Adrenal gland (tissue), 19 donors: Measurements from ENCODE around the gene DIP2A. TPM values are rescaled to one million over a fixed set of nuclear protein-coding genes. Genes with fewer than 3 reads are reported as not detected.

ENCODE experiments used
- DNase-seq, 7 donors: peaks; one replicate each; pipeline ENCODE4 v3.0.0-alpha.2; 2019 to 2020
- H3K27ac ChIP-seq, 5 donors: fragments of 200-600 bp; sonication (generic) in 4 of 5; 1 replicate in 3 of 5; 2 replicates in 2 of 5; pipeline versions ENCODE4 v1.5.1 to v1.8.0; 2016 to 2020; ENCODE audit warnings: mild to moderate bottlenecking in 1 of 5
- H3K27me3 ChIP-seq: fragments of 200-600 bp; 2 replicates; pipeline ENCODE4 v1.8.0; 2021
- H3K36me3 ChIP-seq, 2 donors: fragments of 200-600 bp; replicated peaks in 1 of 2; 1 replicate in 1 of 2; 2 replicates in 1 of 2; pipeline versions ENCODE4 v1.5.1 to v1.8.0; 2018 to 2022
- H3K4me1 ChIP-seq, 2 donors: fragments of 200-600 bp; replicated peaks in 1 of 2; 1 replicate in 1 of 2; 2 replicates in 1 of 2; pipeline versions ENCODE4 v1.5.1 to v1.8.0; 2018 to 2021
- H3K4me3 ChIP-seq, 4 donors: fragments of 200-600 bp; sonication (generic) in 3 of 4; one replicate each; pipeline ENCODE4 v1.5.1; 2016 to 2018
- H3K9me3 ChIP-seq, 3 donors: fragments of 200-600 bp; sonication (generic) in 1 of 3; replicated peaks in 1 of 3; 1 replicate in 2 of 3; 2 replicates in 1 of 3; pipeline versions ENCODE4 v1.5.1 to v1.8.0; 2016 to 2021
- POLR2A ChIP-seq, 2 donors: fragments of 450-650 bp; IDR thresholded peaks; one replicate each; pipeline ENCODE4 v1.6.1; 2017; ENCODE audit warnings: antibody characterized with exemption in 2 of 2, mild to moderate bottlenecking in 2 of 2, moderate library complexity in 1 of 2
- WGBS, 4 donors: extraction: QIAGEN DNeasy Blood & Tissue Kit in 2 of 4; methylation state at CpG; one replicate each; pipeline versions ENCODE4 v1.1.5 to v1.1.7; 2013 to 2017; 5-methylcytosine and 5-hydroxymethylcytosine counted together
- intact Hi-C, 2 donors: fragments of 100-400 bp; cut with DNase I; formaldehyde crosslinking; loops; one replicate each; pipeline versions ENCODE4 v1.14.1 to v1.15.0; 2022 to 2023
- long read RNA-seq, 10 donors: library from polyadenylated mRNA in 3 of 10; unstranded in 2 of 10; stranded (forward) in 1 of 10; transcript quantifications; one replicate each; pipeline ENCODE4 v2.0.0 and lab custom pipeline, GENCODE V29; 2021 to 2026
- polyA plus RNA-seq, 3 donors: library from polyadenylated mRNA; stranded (reverse); fragments of 200-250 nt in 2 of 3; fragments of 350-450 nt in 1 of 3; fragmentation: Illumina TruSeq in 1 of 3; extraction: RNeasy Lipid Tissue Mini Kit (QIAGEN cat#74804) in 1 of 3; gene quantifications; one replicate each; pipeline ENCODE4 v1.2.3, GENCODE V29; 2013 to 2014
- total RNA-seq, 9 donors: library from RNA; depleted of rRNA in 4 of 9; stranded (reverse); fragments of >200 nt in 4 of 9; fragments of 120-200 nt in 1 of 9; fragmentation: NEBNext Ultra II Directional in 1 of 9; extraction: Animal tissue kit (Norgen Biotek cat#: 25700) in 1 of 9; gene quantifications; one replicate each; pipeline versions ENCODE4 v1.1.0 to v1.2.4, GENCODE V29; 2013 to 2023
- TF ChIP-seq, protein P1 (sequence below), 6 experiments: fragments of 450-650 bp in 4 of 6; fragments of 200-600 bp in 2 of 6; sonication (generic) in 1 of 6; IDR thresholded peaks; 1 replicate in 5 of 6; 2 replicates in 1 of 6; pipeline versions ENCODE4 v1.5.1 to v1.8.0; 2016 to 2021; ENCODE audit warnings: antibody characterized with exemption in 6 of 6, mild to moderate bottlenecking in 2 of 6, moderate library complexity in 1 of 6
- donor health status: healthy with polysubstance abuse.
- donor health status: Bipolar disorder and iron deficiency.
- donor health status: DM: yes; HTN: yes; CAD: no.
- donor health status: DM: no; HTN: no; CAD: no.
- donor health status: DM: no; HTN: no; CAD: no.
- donor health status: DM: yes; HTN: yes; CAD: no.

DIP2A gene, protein sequence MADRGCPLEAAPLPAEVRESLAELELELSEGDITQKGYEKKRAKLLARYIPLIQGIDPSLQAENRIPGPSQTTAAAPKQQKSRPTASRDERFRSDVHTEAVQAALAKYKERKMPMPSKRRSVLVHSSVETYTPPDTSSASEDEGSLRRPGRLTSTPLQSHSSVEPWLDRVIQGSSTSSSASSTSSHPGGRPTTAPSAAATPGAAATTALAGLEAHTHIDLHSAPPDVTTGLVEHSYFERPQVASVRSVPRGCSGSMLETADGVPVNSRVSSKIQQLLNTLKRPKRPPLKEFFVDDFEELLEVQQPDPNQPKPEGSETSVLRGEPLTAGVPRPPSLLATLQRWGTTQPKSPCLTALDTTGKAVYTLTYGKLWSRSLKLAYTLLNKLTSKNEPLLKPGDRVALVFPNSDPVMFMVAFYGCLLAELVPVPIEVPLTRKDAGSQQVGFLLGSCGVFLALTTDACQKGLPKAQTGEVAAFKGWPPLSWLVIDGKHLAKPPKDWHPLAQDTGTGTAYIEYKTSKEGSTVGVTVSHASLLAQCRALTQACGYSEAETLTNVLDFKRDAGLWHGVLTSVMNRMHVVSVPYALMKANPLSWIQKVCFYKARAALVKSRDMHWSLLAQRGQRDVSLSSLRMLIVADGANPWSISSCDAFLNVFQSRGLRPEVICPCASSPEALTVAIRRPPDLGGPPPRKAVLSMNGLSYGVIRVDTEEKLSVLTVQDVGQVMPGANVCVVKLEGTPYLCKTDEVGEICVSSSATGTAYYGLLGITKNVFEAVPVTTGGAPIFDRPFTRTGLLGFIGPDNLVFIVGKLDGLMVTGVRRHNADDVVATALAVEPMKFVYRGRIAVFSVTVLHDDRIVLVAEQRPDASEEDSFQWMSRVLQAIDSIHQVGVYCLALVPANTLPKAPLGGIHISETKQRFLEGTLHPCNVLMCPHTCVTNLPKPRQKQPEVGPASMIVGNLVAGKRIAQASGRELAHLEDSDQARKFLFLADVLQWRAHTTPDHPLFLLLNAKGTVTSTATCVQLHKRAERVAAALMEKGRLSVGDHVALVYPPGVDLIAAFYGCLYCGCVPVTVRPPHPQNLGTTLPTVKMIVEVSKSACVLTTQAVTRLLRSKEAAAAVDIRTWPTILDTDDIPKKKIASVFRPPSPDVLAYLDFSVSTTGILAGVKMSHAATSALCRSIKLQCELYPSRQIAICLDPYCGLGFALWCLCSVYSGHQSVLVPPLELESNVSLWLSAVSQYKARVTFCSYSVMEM (N-terminal part only)
- total RNA-seq (10 to 100 TPM; 22.0 to 60.3 (median 35.1) TPM), polyA plus RNA-seq (10 to 100 TPM; 26.2 to 61.7 (median 45.5) TPM)
- long read RNA-seq, donor 1: 0 reads
- long read RNA-seq, donor 2, partial matches to known transcripts: 0 of 1 reads
- long read RNA-seq, donor 2, other reads (novel, unspliced or antisense): 0 of 1 reads
- long read RNA-seq, donor 3: 0 reads
- long read RNA-seq, donor 4, partial matches to known transcripts: 2 of 5 reads
- long read RNA-seq, donor 4, other reads (novel, unspliced or antisense): 2 of 5 reads
- long read RNA-seq, donor 5, full-length matches to known transcripts: 13 of 39 reads
- long read RNA-seq, donor 5, partial matches to known transcripts: 15 of 39 reads
- long read RNA-seq, donor 5, other reads (novel, unspliced or antisense): 11 of 39 reads
- long read RNA-seq, donor 6, partial matches to known transcripts: 2 of 4 reads
- long read RNA-seq, donor 6, other reads (novel, unspliced or antisense): 2 of 4 reads
- long read RNA-seq, donor 7, full-length matches to known transcripts: 1 of 1 reads
- long read RNA-seq, donor 7, partial matches to known transcripts: 0 of 1 reads
- long read RNA-seq, donor 7, other reads (novel, unspliced or antisense): 0 of 1 reads
- long read RNA-seq, donor 8: 0 reads
- long read RNA-seq, donor 9: 0 reads
- long read RNA-seq, donor 10, partial matches to known transcripts: 6 of 6 reads
- long read RNA-seq, donor 10, other reads (novel, unspliced or antisense): 0 of 6 reads

DNA sequence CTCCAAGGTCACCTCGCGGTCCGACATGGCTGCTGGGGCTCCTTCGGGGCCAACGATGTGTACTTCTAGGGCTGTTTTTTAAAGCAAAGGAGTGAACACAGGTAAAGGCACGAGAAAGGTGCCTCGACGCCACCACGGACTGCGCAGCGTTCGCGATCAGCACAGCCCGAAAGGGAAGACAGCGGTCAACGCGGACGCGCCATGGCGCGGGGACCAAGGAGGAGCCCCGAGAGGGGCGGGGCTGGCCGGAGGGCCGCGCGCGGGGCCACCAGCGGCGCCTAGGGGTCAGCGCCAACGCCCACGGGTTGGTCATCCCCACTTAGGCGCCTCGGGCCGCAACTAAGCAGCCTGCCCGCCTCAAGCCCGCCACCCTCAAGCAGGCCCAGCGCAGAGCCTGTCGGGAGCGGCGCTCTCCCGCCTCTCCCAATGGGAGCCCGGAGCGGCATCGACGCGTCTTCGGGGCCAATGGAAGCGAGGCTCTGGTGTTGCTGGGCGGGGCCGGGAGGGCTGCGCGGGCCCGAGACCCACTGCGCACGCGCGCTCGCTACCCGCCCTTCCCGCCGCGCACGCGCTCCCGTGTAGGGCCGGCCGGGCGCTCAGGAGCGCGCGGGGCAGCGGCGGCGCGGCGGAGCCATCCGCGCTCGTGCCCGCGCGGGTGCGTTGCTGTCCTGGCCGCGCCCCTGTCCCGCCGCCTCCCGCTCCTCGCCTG lies at the start of gene DIP2A:
TSS of gene DIP2A (plus strand) at position 577 of the 709 bp plus-strand sequence. CDS start 241 bp downstream, outside the sequence.
- Histone ChIP-seq H3K27me3 (no peaks in the 10 kb centered on the region), H3K27ac (peak within 1 kb of the TSS; percentile 86 to 97 (median 91)), H3K4me1 (peaks cover 44 to 65% of the 10 kb centered on the region in 2 donors), H3K4me3 (peak within 1 kb of the TSS; percentile 48 to 97 (median 86)), H3K9me3 (no peaks in the 10 kb centered on the region), H3K36me3 (no peaks in the 10 kb centered on the region)
- 0 to 1% (median 0%) methylated on average over 5 to 91 of the region's 91 CpGs for WGBS, 4 donors
- peak; percentile 96 to 98 (median 97) for DNase-seq
- peak; percentile 73 to 95 for TF ChIP-seq POLR2A (IDR thresholded peaks at IDR 0.05)
- TF ChIP-seq, protein P1, sequence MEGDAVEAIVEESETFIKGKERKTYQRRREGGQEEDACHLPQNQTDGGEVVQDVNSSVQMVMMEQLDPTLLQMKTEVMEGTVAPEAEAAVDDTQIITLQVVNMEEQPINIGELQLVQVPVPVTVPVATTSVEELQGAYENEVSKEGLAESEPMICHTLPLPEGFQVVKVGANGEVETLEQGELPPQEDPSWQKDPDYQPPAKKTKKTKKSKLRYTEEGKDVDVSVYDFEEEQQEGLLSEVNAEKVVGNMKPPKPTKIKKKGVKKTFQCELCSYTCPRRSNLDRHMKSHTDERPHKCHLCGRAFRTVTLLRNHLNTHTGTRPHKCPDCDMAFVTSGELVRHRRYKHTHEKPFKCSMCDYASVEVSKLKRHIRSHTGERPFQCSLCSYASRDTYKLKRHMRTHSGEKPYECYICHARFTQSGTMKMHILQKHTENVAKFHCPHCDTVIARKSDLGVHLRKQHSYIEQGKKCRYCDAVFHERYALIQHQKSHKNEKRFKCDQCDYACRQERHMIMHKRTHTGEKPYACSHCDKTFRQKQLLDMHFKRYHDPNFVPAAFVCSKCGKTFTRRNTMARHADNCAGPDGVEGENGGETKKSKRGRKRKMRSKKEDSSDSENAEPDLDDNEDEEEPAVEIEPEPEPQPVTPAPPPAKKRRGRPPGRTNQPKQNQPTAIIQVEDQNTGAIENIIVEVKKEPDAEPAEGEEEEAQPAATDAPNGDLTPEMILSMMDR (IDR thresholded peaks at IDR 0.05): peak in 1 of 6 experiments; percentile 4
- intact Hi-C loops: no loop called here

DNA sequence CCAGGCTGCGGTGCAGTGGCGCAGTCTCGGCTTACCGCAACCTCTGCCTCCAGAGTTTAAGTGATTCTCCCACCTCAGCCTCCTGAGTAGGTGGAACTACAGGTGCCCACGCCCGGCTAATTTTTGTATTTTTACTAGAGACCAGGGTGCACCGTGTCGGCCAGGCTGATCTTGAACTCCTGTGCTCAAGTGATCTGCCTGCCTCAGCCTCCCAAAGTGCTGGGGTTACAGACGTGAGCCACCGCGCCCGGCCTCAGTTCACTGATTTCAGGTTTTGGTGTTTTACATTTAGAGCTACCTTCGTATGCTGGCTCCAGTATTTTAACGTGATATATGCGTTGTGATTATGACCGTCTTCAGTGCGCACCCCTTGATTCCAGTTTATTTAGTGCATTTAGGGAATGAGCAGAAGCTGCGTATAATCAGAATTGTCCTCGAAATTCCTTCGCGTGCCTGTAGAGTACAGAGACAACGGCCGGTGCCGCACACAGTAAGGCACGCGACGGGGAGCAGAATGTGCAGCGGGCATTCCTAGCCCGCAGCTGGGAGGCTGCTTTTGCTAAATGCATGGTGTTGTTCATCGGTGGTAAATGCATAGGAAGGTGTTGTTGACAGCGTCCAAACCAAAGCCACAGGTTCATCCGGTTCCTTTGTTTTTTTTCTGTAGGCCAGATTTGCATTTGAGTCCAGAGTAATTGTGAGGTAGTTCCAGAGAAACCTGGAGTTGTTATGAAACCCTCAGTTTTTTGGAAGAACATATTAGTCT lies 48.9 kb upstream of the DIP2A start:
- WGBS, 4 donors: 92 to 97% (median 93%) methylated on average over 32 of the region's 32 CpGs
- intact Hi-C loops: no loop called here
- Histone ChIP-seq H3K27ac (no peak overlapping the region), H3K9me3 (no peaks in the 10 kb centered on the region), H3K4me1 (no peaks in the 10 kb centered on the region), H3K4me3 (no peak overlapping the region), H3K36me3 (peaks cover 0 to 35% of the 10 kb centered on the region in 2 donors), H3K27me3 (no peaks in the 10 kb centered on the region)
- TF ChIP-seq, protein P1 (IDR thresholded peaks at IDR 0.05): no peak
- TF ChIP-seq POLR2A (IDR thresholded peaks at IDR 0.05): no peak
- no peak for DNase-seq

DNA sequence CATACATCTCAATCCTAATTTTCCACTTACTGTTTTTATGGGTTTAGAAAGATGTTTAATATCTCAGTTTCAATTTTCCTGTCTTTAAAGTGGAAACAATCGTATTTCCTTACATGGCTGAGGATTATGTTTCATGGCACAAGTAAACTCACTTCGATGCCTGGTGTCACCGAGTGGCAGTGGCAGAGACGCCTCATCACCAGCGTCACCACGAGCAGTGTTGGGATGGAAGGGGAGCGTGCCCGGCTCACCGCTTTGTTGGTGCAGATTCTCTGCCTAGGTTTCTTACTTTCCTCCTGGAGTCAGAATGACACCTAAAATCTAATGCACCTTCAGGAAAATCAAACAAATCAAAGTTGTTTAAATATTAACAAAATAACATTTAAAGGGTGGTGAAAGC lies 48.2 kb upstream of the DIP2A start:
- Histone ChIP-seq H3K36me3 (peaks cover 0 to 37% of the 10 kb centered on the region in 2 donors), H3K9me3 (no peaks in the 10 kb centered on the region), H3K4me3 (no peak overlapping the region), H3K4me1 (no peaks in the 10 kb centered on the region), H3K27me3 (no peaks in the 10 kb centered on the region), H3K27ac (no peak overlapping the region)
- DNase-seq: no peak
- 95 to 99% (median 97%) methylated on average over 9 of the region's 9 CpGs for WGBS, 4 donors
- intact Hi-C loops: no loop called here
- TF ChIP-seq POLR2A (IDR thresholded peaks at IDR 0.05): no peak
- TF ChIP-seq, protein P1 (IDR thresholded peaks at IDR 0.05): no peak
